ENCODE data around the gene ANKDD1B. TPM values are rescaled to one million over a fixed set of nuclear protein-coding genes. Genes with fewer than 3 reads are reported as not detected.
"Not testable (repeated sequence)": the region's sequence is repeated elsewhere in the genome, so short reads cannot be mapped to it uniquely, and the experiment has no call there.

The ANKDD1B gene
- total RNA-seq, 4 donors from 2014 or later: 0.33 to 0.83 TPM; not detected in 2

GRCh38 chr5:75690669-75691068, 79.4 kb downstream of the ANKDD1B start:
- intact Hi-C loops (cut with DNase I): no loop called here
- Histone ChIP-seq H3K9me3 (no peaks in the 10 kb centered on the region), H3K36me3 (peaks cover 9 to 62% (median 39%) of the 10 kb centered on the region in 4 donors), H3K4me1 (no peaks in the 10 kb centered on the region), H3K4me3 (no peak overlapping the region), H3K27me3 (no peaks in the 10 kb centered on the region), H3K27ac (replicated peaks in 1 of 4) (no peak overlapping the region)
- TF ChIP-seq EP300 (IDR thresholded peaks at IDR 0.05): no peak
- no peak for TF ChIP-seq POLR2AphosphoS5 (IDR thresholded peaks at IDR 0.05)
- TF ChIP-seq CTCF (IDR thresholded peaks at IDR 0.05): no peak
- TF ChIP-seq POLR2A (IDR thresholded peaks at IDR 0.05; ENCODE audit: low read depth): no peak
- WGBS: 100% methylated on average over 1 of the region's 1 CpG
- DNase-seq (ENCODE audit: extremely low spot score): no peak

GRCh38 chr5:75694781-75695180, 83.5 kb downstream of the ANKDD1B start:
- no peak overlapping the region for H3K4me3 ChIP-seq
- H3K27ac ChIP-seq (replicated peaks in 1 of 4): no peak overlapping the region
- no peaks in the 10 kb centered on the region for H3K4me1 ChIP-seq
- no peak for DNase-seq (ENCODE audit: extremely low spot score)
- no peaks in the 10 kb centered on the region for H3K9me3 ChIP-seq
- H3K27me3 ChIP-seq: no peaks in the 10 kb centered on the region
- H3K36me3 ChIP-seq: peaks cover 9 to 25% (median 19%) of the 10 kb centered on the region in 4 donors
- TF ChIP-seq CTCF (IDR thresholded peaks at IDR 0.05): no peak
- TF ChIP-seq POLR2AphosphoS5 (IDR thresholded peaks at IDR 0.05): no peak
- no peak for TF ChIP-seq POLR2A (IDR thresholded peaks at IDR 0.05; ENCODE audit: low read depth)
- no peak for TF ChIP-seq EP300 (IDR thresholded peaks at IDR 0.05)
- intact Hi-C loops (cut with DNase I): no loop called here
- 90% methylated on average over 1 of the region's 1 CpG for WGBS

GRCh38 chr5:75695472-75696351, 84.5 kb downstream of the ANKDD1B start:
- H3K27ac ChIP-seq (replicated peaks in 1 of 4); H3K27me3 ChIP-seq; H3K4me3 ChIP-seq; H3K9me3 ChIP-seq; H3K4me1 ChIP-seq; DNase-seq (ENCODE audit: extremely low spot score); intact Hi-C loops (cut with DNase I): not testable (repeated sequence)
- peaks cover 8 to 18% (median 12%) of the 10 kb centered on the region in 4 donors for H3K36me3 ChIP-seq
- 93% methylated on average over 21 of the region's 22 CpGs for WGBS

- 82% methylated on average over 4 of the region's 4 CpGs for WGBS
- TF ChIP-seq POLR2AphosphoS5 (IDR thresholded peaks at IDR 0.05) (no peak), CTCF (IDR thresholded peaks at IDR 0.05) (no peak), EP300 (IDR thresholded peaks at IDR 0.05) (no peak), POLR2A (IDR thresholded peaks at IDR 0.05; ENCODE audit: low read depth) (no peak)
- Histone ChIP-seq H3K27ac (replicated peaks in 1 of 4) (no peak overlapping the region), H3K9me3 (no peaks in the 10 kb centered on the region), H3K36me3 (peaks cover 16 to 40% (median 29%) of the 10 kb centered on the region in 4 donors), H3K27me3 (no peaks in the 10 kb centered on the region), H3K4me3 (no peak overlapping the region), H3K4me1 (no peaks in the 10 kb centered on the region)
- no peak for DNase-seq (ENCODE audit: extremely low spot score)
- intact Hi-C loops (cut with DNase I): no loop called here
Measured at GRCh38 chr5:75701856-75702255, 90.6 kb downstream of the ANKDD1B start.

GRCh38 chr5:75706016-75706415, 94.8 kb downstream of the ANKDD1B start:
- no peak for DNase-seq (ENCODE audit: extremely low spot score)
- Histone ChIP-seq H3K27me3 (no peaks in the 10 kb centered on the region), H3K27ac (replicated peaks in 1 of 4) (no peak overlapping the region), H3K4me3 (no peak overlapping the region), H3K4me1 (no peaks in the 10 kb centered on the region), H3K36me3 (peaks cover 16 to 55% (median 31%) of the 10 kb centered on the region in 4 donors), H3K9me3 (no peaks in the 10 kb centered on the region)
- WGBS: 87% methylated on average over 1 of the region's 1 CpG
- intact Hi-C loops (cut with DNase I): no loop called here
- TF ChIP-seq CTCF (IDR thresholded peaks at IDR 0.05): no peak
- no peak for TF ChIP-seq POLR2A (IDR thresholded peaks at IDR 0.05; ENCODE audit: low read depth)
- TF ChIP-seq POLR2AphosphoS5 (IDR thresholded peaks at IDR 0.05): no peak
- TF ChIP-seq EP300 (IDR thresholded peaks at IDR 0.05): no peak

Measured in esophagus muscularis mucosa (tissue), 4 donors.